HCT116 (cell line): ENCODE measurements around the gene IGFL4.

ENCODE experiments used
- EGR1 ChIP-seq: IDR thresholded peaks from 2 replicates; pipeline ENCODE4 v1.6.1; 2012; ENCODE audit warnings: low read depth
- EZH2 ChIP-seq: fragments of 200-600 bp; sonication (generic); IDR thresholded peaks from 2 replicates; pipeline ENCODE4 v1.6.1; 2017; ENCODE audit warnings: antibody characterized with exemption, mixed run types
- EZH2phosphoT487 ChIP-seq: fragments of 200-600 bp; IDR thresholded peaks from 2 replicates; pipeline ENCODE4 v1.6.1; 2018; ENCODE audit warnings: antibody characterized with exemption, borderline replicate concordance
- JUND ChIP-seq: IDR thresholded peaks from 2 replicates; pipeline ENCODE4 v1.6.1; 2012
- POLR2A ChIP-seq: IDR thresholded peaks from 2 replicates; pipeline ENCODE4 v1.7.0; 2011; ENCODE audit warnings: borderline replicate concordance; ENCODE audit not compliant: insufficient read depth, insufficient read length; ENCODE audit errors: extremely low read depth
- POLR2AphosphoS5 ChIP-seq: IDR thresholded peaks from 2 replicates; pipeline ENCODE4 v1.6.1; 2011; ENCODE audit warnings: mild to moderate bottlenecking, low read depth, low read length, moderate library complexity
- RAD21 ChIP-seq: IDR thresholded peaks from 2 replicates; pipeline ENCODE4 v1.6.1; 2012; ENCODE audit warnings: low read depth, mild to moderate bottlenecking
- SP1 ChIP-seq: IDR thresholded peaks from 2 replicates; pipeline ENCODE4 v1.6.1; 2012; ENCODE audit warnings: low read depth
- TCF7L2 ChIP-seq: IDR thresholded peaks from 2 replicates; pipeline ENCODE4 v1.7.0; 2011; ENCODE audit warnings: borderline replicate concordance, inconsistent platforms; ENCODE audit not compliant: insufficient read depth, insufficient read length; ENCODE audit errors: extremely low read depth
- YY1 ChIP-seq: IDR thresholded peaks from 2 replicates; pipeline ENCODE4 v1.6.1; 2011; ENCODE audit warnings: low read length, low read depth, moderate library complexity, mild to moderate bottlenecking; ENCODE audit not compliant: insufficient replicate concordance; ENCODE audit errors: extremely low read depth
- TF ChIP-seq, protein P1 (sequence below): IDR thresholded peaks from 2 replicates; pipeline ENCODE4 v1.6.1; 2012; ENCODE audit warnings: low read depth
- TF ChIP-seq, protein P2 (sequence below), 3 experiments: fragments of 200-600 bp in 1 of 3; sonication (generic) in 1 of 3; IDR thresholded peaks in 2 of 3; conservative IDR thresholded peaks in 1 of 3; 2 replicates each; pipeline ENCODE4 v1.5.1; 2012 to 2017; ENCODE audit warnings: low read depth in 2 of 3, low read length in 2 of 3, antibody characterized with exemption in 1 of 3, borderline replicate concordance in 1 of 3, control low read depth in 1 of 3, mild to moderate bottlenecking in 1 of 3, mixed read lengths in 1 of 3, mixed run types in 1 of 3, moderate library complexity in 1 of 3; ENCODE audit not compliant: insufficient read depth in 1 of 3
- TF ChIP-seq, protein P3 (sequence below): IDR thresholded peaks from 2 replicates; pipeline ENCODE4 v1.6.1; 2011; ENCODE audit warnings: mild to moderate bottlenecking, low read length, moderate library complexity; ENCODE audit not compliant: insufficient replicate concordance; ENCODE audit errors: extremely low read depth
- TF ChIP-seq, protein P4 (sequence below): IDR thresholded peaks from 2 replicates; pipeline ENCODE4 v1.6.1; 2012

DNA sequence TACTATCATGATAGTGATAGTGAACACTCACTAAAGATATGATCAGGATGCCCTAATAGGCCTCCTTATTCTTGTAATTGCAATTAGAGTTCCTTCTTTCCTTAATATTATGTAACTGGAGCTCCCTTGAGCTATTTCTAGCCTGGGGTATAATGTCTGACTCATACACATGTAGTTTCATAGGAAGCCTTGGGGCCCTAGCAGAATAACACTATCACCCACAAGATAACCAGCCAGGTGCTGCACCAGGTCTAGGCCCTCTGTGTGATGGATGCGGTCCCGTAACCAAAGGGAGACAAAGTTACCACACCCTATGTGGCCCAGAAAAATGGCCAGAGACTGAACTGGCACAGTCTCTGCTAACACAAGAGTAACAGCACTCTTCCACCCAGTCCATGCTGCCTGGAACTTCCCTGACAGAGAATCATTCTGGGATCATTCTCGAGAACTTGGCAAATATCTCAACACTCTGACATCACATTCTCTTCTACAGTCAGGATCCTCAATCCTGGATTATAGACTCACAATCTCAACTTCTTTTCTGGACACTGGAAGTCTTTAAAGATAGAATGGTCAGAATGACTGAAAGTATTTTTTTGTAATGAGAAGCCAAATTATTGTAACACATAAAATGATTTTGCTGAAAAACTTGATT, 32.6 kb upstream of the IGFL4 start:
- TF ChIP-seq POLR2A (no peak), EZH2 (no peak), YY1 (no peak), RAD21 (no peak), TCF7L2 (no peak), EZH2phosphoT487 (no peak), SP1 (no peak), POLR2AphosphoS5 (no peak), JUND (no peak), EGR1 (no peak)
- TF ChIP-seq, protein P1, sequence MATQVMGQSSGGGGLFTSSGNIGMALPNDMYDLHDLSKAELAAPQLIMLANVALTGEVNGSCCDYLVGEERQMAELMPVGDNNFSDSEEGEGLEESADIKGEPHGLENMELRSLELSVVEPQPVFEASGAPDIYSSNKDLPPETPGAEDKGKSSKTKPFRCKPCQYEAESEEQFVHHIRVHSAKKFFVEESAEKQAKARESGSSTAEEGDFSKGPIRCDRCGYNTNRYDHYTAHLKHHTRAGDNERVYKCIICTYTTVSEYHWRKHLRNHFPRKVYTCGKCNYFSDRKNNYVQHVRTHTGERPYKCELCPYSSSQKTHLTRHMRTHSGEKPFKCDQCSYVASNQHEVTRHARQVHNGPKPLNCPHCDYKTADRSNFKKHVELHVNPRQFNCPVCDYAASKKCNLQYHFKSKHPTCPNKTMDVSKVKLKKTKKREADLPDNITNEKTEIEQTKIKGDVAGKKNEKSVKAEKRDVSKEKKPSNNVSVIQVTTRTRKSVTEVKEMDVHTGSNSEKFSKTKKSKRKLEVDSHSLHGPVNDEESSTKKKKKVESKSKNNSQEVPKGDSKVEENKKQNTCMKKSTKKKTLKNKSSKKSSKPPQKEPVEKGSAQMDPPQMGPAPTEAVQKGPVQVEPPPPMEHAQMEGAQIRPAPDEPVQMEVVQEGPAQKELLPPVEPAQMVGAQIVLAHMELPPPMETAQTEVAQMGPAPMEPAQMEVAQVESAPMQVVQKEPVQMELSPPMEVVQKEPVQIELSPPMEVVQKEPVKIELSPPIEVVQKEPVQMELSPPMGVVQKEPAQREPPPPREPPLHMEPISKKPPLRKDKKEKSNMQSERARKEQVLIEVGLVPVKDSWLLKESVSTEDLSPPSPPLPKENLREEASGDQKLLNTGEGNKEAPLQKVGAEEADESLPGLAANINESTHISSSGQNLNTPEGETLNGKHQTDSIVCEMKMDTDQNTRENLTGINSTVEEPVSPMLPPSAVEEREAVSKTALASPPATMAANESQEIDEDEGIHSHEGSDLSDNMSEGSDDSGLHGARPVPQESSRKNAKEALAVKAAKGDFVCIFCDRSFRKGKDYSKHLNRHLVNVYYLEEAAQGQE = no peak
- TF ChIP-seq, protein P2, sequence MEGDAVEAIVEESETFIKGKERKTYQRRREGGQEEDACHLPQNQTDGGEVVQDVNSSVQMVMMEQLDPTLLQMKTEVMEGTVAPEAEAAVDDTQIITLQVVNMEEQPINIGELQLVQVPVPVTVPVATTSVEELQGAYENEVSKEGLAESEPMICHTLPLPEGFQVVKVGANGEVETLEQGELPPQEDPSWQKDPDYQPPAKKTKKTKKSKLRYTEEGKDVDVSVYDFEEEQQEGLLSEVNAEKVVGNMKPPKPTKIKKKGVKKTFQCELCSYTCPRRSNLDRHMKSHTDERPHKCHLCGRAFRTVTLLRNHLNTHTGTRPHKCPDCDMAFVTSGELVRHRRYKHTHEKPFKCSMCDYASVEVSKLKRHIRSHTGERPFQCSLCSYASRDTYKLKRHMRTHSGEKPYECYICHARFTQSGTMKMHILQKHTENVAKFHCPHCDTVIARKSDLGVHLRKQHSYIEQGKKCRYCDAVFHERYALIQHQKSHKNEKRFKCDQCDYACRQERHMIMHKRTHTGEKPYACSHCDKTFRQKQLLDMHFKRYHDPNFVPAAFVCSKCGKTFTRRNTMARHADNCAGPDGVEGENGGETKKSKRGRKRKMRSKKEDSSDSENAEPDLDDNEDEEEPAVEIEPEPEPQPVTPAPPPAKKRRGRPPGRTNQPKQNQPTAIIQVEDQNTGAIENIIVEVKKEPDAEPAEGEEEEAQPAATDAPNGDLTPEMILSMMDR (IDR thresholded peaks at IDR 0.05 in 2 of 3, conservative IDR thresholded peaks at IDR 0.05 in 1 of 3; ENCODE audit: borderline replicate concordance in 1 of 3, insufficient read depth in 1 of 3, low read depth in 2 of 3, low read length in 2 of 3) = no peak
- TF ChIP-seq, protein P3, sequence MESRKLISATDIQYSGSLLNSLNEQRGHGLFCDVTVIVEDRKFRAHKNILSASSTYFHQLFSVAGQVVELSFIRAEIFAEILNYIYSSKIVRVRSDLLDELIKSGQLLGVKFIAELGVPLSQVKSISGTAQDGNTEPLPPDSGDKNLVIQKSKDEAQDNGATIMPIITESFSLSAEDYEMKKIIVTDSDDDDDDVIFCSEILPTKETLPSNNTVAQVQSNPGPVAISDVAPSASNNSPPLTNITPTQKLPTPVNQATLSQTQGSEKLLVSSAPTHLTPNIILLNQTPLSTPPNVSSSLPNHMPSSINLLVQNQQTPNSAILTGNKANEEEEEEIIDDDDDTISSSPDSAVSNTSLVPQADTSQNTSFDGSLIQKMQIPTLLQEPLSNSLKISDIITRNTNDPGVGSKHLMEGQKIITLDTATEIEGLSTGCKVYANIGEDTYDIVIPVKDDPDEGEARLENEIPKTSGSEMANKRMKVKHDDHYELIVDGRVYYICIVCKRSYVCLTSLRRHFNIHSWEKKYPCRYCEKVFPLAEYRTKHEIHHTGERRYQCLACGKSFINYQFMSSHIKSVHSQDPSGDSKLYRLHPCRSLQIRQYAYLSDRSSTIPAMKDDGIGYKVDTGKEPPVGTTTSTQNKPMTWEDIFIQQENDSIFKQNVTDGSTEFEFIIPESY = no peak
- TF ChIP-seq, protein P4, sequence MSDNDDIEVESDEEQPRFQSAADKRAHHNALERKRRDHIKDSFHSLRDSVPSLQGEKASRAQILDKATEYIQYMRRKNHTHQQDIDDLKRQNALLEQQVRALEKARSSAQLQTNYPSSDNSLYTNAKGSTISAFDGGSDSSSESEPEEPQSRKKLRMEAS = no peak
